Stomach (tissue), 9 donors: Measurements from ENCODE around the gene WNT16. TPM values are rescaled to one million over a fixed set of nuclear protein-coding genes. Genes with fewer than 3 reads are reported as not detected.
"Not testable (repeated sequence)": the region's sequence is repeated elsewhere in the genome, so short reads cannot be mapped to it uniquely, and the experiment has no call there.

Experiments used
- DNase-seq, 2 donors: peaks; one replicate each; pipeline versions ENCODE4 v3.0.0 to v3.0.0-alpha.2; 2013 to 2019
- H3K27ac ChIP-seq, 5 donors: fragments of 200-600 bp in 4 of 5; sonication (generic) in 4 of 5; one replicate each; pipeline ENCODE4 v1.5.1; 2013 to 2019; ENCODE audit warnings: mild to moderate bottlenecking in 1 of 5, moderate library complexity in 1 of 5
- H3K27me3 ChIP-seq, 3 donors: fragments of 200-600 bp; sonication (generic); one replicate each; pipeline ENCODE4 v1.5.1; 2017 to 2019; ENCODE audit warnings: mixed run types in 1 of 3
- H3K36me3 ChIP-seq, 4 donors: fragments of 200-600 bp; sonication (generic); 1 replicate in 3 of 4; 2 replicates in 1 of 4; pipeline ENCODE4 v1.5.1; 2016 to 2019
- H3K4me1 ChIP-seq, 4 donors: fragments of 200-600 bp; sonication (generic); one replicate each; pipeline ENCODE4 v1.5.1; 2016 to 2019
- H3K4me3 ChIP-seq, 4 donors: fragments of 200-600 bp; sonication (generic) in 3 of 4; one replicate each; pipeline ENCODE4 v1.5.1; 2016 to 2019; ENCODE audit warnings: mild to moderate bottlenecking in 1 of 4
- H3K9me3 ChIP-seq, 4 donors: fragments of 200-600 bp; sonication (generic); one replicate each; pipeline ENCODE4 v1.5.1; 2016 to 2019
- EP300 ChIP-seq: sonication (generic); formaldehyde crosslinking; IDR thresholded peaks from one replicate; pipeline ENCODE4 v1.6.1; 2017; ENCODE audit warnings: antibody characterized with exemption
- POLR2A ChIP-seq, 4 donors: fragments of 450-650 bp; IDR thresholded peaks; one replicate each; pipeline ENCODE4 v1.6.1; 2016; ENCODE audit warnings: antibody characterized with exemption in 4 of 4, control low read depth in 2 of 4, mild to moderate bottlenecking in 1 of 4, moderate library complexity in 1 of 4
- POLR2AphosphoS5 ChIP-seq, 3 donors: sonication (generic); formaldehyde crosslinking; IDR thresholded peaks; one replicate each; pipeline ENCODE4 v1.6.1; 2016; ENCODE audit warnings: antibody characterized with exemption in 3 of 3
- WGBS, 5 donors: extraction: QIAGEN DNeasy Blood & Tissue Kit in 3 of 5; methylation state at CpG; one replicate each; pipeline versions ENCODE4 v1.1.5 to v1.1.7; 2013 to 2018; 5-methylcytosine and 5-hydroxymethylcytosine counted together
- intact Hi-C: fragments of 100-400 bp; cut with DNase I; formaldehyde crosslinking; loops from one replicate; pipeline ENCODE4 v1.15.1; 2023; ENCODE audit warnings: low total_unique reads
- polyA plus RNA-seq, 3 donors: library from polyadenylated mRNA; stranded (reverse); fragments of 200-250 nt; gene quantifications; one replicate each; pipeline ENCODE4 v1.2.3, GENCODE V29; 2013
- total RNA-seq, 5 donors: library from RNA; depleted of rRNA; stranded (reverse); fragments of >200 nt; gene quantifications; one replicate each; pipeline versions ENCODE4 v1.1.0 to v1.2.3, GENCODE V29; 2014 to 2016
- TF ChIP-seq, protein P1 (sequence below), 7 experiments: fragments of 450-650 bp in 4 of 7; fragments of 200-600 bp in 3 of 7; sonication (generic) in 3 of 7; IDR thresholded peaks; one replicate each; pipeline ENCODE4 v1.5.1; 2016 to 2019; ENCODE audit warnings: antibody characterized with exemption in 7 of 7, control low read depth in 2 of 7, mild to moderate bottlenecking in 1 of 7
- donor health status: healthy with polysubstance abuse.
- donor health status: Bipolar disorder and iron deficiency.
- donor health status: healthy.

The WNT16 gene
- total and polyA plus RNA-seq, 8 donors, result 0.05 to 0.37 TPM; not detected in 6

DNA sequence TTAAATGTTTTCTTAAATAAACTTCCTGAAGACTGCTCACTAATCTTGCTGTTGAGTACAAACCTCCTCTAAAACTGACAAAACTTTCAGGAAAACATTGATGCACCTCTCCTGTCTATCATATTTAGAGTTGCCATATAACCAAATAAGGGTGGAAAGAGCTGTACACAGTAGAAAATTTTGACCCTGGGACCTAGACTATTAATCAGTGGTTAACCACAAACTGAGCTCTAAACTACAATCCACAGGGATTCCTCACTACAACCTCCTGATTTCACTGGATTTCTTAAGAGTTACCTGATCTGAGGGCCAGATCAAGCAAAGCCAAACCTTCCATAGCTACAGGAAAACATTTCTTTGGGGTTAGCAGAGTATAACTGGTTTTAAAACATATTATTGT, 39.9 kb upstream of the WNT16 start:
- Histone ChIP-seq H3K9me3 (peaks cover 0 to 12% (median 5%) of the 10 kb centered on the region in 4 donors), H3K27me3 (no peaks in the 10 kb centered on the region), H3K4me3 (no peak overlapping the region), H3K4me1 (no peaks in the 10 kb centered on the region), H3K27ac (no peak overlapping the region), H3K36me3 (peaks cover 0 to 34% (median 12%) of the 10 kb centered on the region in 4 donors)
- no peak for DNase-seq
- intact Hi-C loops, result no loop called here
- TF ChIP-seq POLR2A (IDR thresholded peaks at IDR 0.05), result no peak
- TF ChIP-seq, protein P1, sequence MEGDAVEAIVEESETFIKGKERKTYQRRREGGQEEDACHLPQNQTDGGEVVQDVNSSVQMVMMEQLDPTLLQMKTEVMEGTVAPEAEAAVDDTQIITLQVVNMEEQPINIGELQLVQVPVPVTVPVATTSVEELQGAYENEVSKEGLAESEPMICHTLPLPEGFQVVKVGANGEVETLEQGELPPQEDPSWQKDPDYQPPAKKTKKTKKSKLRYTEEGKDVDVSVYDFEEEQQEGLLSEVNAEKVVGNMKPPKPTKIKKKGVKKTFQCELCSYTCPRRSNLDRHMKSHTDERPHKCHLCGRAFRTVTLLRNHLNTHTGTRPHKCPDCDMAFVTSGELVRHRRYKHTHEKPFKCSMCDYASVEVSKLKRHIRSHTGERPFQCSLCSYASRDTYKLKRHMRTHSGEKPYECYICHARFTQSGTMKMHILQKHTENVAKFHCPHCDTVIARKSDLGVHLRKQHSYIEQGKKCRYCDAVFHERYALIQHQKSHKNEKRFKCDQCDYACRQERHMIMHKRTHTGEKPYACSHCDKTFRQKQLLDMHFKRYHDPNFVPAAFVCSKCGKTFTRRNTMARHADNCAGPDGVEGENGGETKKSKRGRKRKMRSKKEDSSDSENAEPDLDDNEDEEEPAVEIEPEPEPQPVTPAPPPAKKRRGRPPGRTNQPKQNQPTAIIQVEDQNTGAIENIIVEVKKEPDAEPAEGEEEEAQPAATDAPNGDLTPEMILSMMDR (IDR thresholded peaks at IDR 0.05), result no peak
- no peak for TF ChIP-seq POLR2AphosphoS5 (IDR thresholded peaks at IDR 0.05)
- TF ChIP-seq EP300, result no peak

DNA sequence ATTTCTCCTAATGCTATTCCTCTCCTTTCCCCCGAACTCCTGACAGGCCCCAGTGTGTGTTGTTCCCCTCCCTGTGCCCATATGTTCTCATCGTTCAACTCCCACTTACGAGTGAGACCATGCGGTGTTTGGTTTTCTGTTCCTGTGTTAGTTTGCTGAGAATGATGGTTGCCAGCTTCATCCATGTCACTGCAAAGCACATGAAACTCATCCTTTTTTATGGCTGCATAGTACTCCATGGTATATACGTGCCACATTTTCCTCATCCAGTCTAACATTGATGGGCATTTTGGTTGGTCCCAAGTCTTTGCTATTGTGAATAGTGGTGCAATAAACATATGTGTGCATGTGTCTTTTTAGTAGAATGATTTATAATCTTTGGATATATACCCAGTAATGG, 38.9 kb upstream of the WNT16 start:
- H3K4me1 ChIP-seq, H3K9me3 ChIP-seq, intact Hi-C loops, H3K27me3 ChIP-seq, DNase-seq, H3K27ac ChIP-seq, H3K4me3 ChIP-seq: not testable (repeated sequence)
- H3K36me3 ChIP-seq, result peaks cover 0 to 28% (median 8%) of the 10 kb centered on the region in 4 donors
- WGBS, 5 donors, result 85 to 93% (median 88%) methylated on average over 5 of the region's 5 CpGs

DNA sequence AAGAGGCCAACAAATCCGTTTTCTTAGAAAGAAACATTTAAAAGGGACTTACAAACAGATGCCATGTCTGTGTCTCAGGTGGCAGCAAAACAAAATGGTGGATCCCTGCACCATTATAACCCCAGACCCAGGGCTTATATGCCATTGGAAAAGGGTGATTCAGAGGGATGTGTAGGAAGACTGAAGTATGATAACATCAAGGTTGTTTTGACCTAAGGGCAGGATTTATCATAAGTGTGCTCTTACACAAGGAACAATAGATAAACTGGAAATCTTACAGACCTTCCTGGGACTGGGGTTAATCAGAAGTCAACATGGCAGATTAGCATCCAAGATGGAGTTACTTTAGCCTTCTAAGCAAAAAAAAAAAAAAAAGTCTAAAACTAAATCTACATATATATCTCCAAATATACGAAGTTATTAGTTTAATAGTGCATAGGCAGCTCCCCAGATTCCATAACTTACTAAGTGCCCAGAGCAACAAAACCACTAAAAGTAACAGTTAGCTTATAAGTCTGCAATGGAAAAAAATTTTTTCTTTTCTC, 34.3 kb upstream of the WNT16 start:
- Histone ChIP-seq H3K4me3 (no peak overlapping the region), H3K9me3 (no peaks in the 10 kb centered on the region), H3K4me1 (no peaks in the 10 kb centered on the region), H3K36me3 (peaks cover 0 to 23% (median 5%) of the 10 kb centered on the region in 4 donors), H3K27ac (no peak overlapping the region), H3K27me3 (no peaks in the 10 kb centered on the region)
- TF ChIP-seq, protein P1 (IDR thresholded peaks at IDR 0.05), result no peak
- TF ChIP-seq POLR2A (IDR thresholded peaks at IDR 0.05) (no peak), EP300 (no peak), POLR2AphosphoS5 (IDR thresholded peaks at IDR 0.05) (no peak)
- intact Hi-C loops, result no loop called here
- WGBS, 5 donors, result 74 to 83% (median 76%) methylated on average over 2 of the region's 2 CpGs
- no peak for DNase-seq

DNA sequence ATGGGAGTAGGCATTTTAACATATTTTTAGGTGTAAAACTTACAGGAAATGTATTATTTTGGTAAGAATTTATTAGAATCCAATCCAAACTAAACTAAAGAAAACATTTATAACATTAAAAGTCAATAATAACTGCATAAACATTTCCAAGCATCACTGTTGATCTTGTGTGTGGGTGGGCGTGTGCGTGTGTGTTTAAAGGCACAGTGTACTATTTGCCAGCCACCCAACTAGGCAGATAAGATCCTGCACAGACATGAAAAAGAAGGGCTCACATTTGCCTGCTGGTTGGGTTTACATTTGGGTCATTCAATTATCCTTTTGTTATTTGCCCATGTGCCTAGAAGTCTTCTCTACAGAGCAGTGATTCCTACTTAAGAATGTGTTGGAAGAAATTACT, 31.0 kb upstream of the WNT16 start:
- DNase-seq, result no peak
- Histone ChIP-seq H3K4me3 (no peak overlapping the region), H3K27me3 (no peaks in the 10 kb centered on the region), H3K4me1 (no peaks in the 10 kb centered on the region), H3K9me3 (no peaks in the 10 kb centered on the region), H3K36me3 (peaks cover 0 to 17% (median 5%) of the 10 kb centered on the region in 4 donors), H3K27ac (no peak overlapping the region)
- intact Hi-C loops, result no loop called here
- WGBS, 5 donors, result 24 to 46% (median 28%) methylated on average over 2 of the region's 2 CpGs
- TF ChIP-seq, protein P1 (IDR thresholded peaks at IDR 0.05), result no peak
- TF ChIP-seq POLR2AphosphoS5 (IDR thresholded peaks at IDR 0.05) (no peak), EP300 (no peak), POLR2A (IDR thresholded peaks at IDR 0.05) (no peak)

DNA sequence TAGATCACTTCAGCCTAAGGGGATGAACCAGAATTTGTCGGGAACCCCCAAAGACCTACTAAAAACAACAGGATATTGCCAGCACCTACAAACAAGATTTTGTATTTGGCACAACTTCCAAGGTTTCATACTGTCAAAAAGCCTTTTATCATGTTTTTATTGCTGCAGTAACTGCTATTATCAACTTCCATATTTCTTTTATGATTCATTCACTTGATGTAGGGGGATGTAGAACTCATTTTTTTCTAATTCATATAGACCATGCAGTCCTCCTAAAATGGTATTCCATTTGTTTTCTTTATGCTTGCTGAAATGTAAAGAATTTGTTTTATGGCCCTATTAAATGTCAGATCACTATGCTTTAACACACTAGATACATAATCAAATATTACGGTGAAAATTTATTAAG, 30.0 kb upstream of the WNT16 start:
- intact Hi-C loops, result no loop called here
- TF ChIP-seq, protein P1 (IDR thresholded peaks at IDR 0.05), result no peak
- TF ChIP-seq EP300 (no peak), POLR2A (IDR thresholded peaks at IDR 0.05) (no peak), POLR2AphosphoS5 (IDR thresholded peaks at IDR 0.05) (no peak)
- no peak for DNase-seq
- H3K9me3 ChIP-seq, result no peaks in the 10 kb centered on the region
- no peak overlapping the region for H3K4me3 ChIP-seq
- 80 to 97% (median 94%) methylated on average over 2 of the region's 2 CpGs for WGBS, 5 donors
- H3K27me3 ChIP-seq, result no peaks in the 10 kb centered on the region
- H3K27ac ChIP-seq, result no peak overlapping the region
- no peaks in the 10 kb centered on the region for H3K4me1 ChIP-seq
- H3K36me3 ChIP-seq, result peaks cover 0 to 10% (median 5%) of the 10 kb centered on the region in 4 donors
